ENCODE data around the gene CENPX. TPM values are rescaled to one million over a fixed set of nuclear protein-coding genes. Genes with fewer than 3 reads are reported as not detected.

Gene CENPX
- total and polyA plus RNA-seq, 2 of the 13 experiments (the other 11 are each of a cell fraction or from before 2014, with no cell fraction given) = 92.7 to 170 TPM

DNA sequence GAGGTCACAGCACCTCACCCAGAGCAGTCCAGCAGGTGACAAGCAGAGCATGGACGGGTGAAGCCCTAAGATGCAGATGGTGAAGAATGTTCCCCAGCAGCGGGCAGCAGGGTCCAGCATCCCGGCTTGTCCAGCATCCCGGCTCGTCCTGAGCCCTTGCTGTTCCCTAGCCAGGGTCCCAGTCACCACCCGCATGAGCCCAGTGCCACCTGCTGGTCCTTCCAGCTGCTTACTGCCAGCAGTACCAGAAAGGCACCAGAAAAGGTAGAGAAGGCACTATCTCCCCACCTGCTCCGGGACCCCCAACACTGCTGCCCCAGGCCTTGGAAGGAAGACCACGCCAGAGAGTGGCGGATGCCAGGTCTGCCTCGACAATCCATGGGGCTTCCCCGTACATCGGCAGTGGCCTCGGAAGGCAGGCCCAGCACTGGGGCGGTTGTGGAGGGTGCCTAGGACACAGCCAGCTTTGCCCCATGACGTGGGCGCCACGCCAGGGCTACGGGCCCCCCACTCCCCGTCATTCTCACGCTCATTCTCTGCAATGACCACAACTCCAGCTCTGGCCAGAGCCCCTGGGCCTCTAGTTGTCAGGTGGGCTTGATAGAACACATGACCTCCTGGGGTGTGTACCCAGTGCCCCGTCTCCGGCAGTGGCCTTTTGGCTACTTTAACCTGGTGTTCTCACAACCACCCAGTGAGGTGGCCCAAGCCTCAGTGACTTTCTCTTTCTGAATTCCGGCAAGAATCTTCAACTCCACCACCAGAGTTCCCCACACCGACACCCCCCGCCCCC lies 1.4 kb downstream of the CENPX start (continued):
- TF ChIP-seq, protein P1, sequence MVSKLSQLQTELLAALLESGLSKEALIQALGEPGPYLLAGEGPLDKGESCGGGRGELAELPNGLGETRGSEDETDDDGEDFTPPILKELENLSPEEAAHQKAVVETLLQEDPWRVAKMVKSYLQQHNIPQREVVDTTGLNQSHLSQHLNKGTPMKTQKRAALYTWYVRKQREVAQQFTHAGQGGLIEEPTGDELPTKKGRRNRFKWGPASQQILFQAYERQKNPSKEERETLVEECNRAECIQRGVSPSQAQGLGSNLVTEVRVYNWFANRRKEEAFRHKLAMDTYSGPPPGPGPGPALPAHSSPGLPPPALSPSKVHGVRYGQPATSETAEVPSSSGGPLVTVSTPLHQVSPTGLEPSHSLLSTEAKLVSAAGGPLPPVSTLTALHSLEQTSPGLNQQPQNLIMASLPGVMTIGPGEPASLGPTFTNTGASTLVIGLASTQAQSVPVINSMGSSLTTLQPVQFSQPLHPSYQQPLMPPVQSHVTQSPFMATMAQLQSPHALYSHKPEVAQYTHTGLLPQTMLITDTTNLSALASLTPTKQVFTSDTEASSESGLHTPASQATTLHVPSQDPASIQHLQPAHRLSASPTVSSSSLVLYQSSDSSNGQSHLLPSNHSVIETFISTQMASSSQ (IDR thresholded peaks at IDR 0.05; ENCODE audit: low read depth) = no peak
- TF ChIP-seq, protein P1 (CRISPR knock-in tag; IDR thresholded peaks at IDR 0.05; ENCODE audit: borderline replicate concordance) = peak; percentile 46
- TF ChIP-seq AGO1 (IDR thresholded peaks at IDR 0.05; ENCODE audit: low read depth, low read length, poor library complexity, severe bottlenecking) (peak; percentile 97), PHF8 (CRISPR knock-in tag; IDR thresholded peaks at IDR 0.05) (peak; percentile 54; the same call in 1 of the 2 replicates), ATF7 (IDR thresholded peaks at IDR 0.05) (no peak), ATF7 (CRISPR knock-in tag; IDR thresholded peaks at IDR 0.05) (no peak), POGZ (CRISPR knock-in tag; IDR thresholded peaks at IDR 0.05) (no peak), KLF9 (CRISPR knock-in tag; IDR thresholded peaks at IDR 0.05; ENCODE audit: low read depth) (peak; percentile 60; the same call in 1 of the 2 replicates), RBAK (CRISPR knock-in tag; IDR thresholded peaks at IDR 0.05) (peak; percentile 27; the same call in 1 of the 2 replicates), GZF1 (CRISPR knock-in tag; IDR thresholded peaks at IDR 0.05) (peak; percentile 87; the same call in 1 of the 2 replicates), ARNT (IDR thresholded peaks at IDR 0.05) (no peak), HMG20B (CRISPR knock-in tag; conservative IDR thresholded peaks at IDR 0.05) (no peak; the same call in 1 of the 2 replicates), NAIF1 (CRISPR knock-in tag; IDR thresholded peaks at IDR 0.05; ENCODE audit: borderline replicate concordance) (no peak; the same call in 1 of the 2 replicates)
- TF ChIP-seq, protein P2, sequence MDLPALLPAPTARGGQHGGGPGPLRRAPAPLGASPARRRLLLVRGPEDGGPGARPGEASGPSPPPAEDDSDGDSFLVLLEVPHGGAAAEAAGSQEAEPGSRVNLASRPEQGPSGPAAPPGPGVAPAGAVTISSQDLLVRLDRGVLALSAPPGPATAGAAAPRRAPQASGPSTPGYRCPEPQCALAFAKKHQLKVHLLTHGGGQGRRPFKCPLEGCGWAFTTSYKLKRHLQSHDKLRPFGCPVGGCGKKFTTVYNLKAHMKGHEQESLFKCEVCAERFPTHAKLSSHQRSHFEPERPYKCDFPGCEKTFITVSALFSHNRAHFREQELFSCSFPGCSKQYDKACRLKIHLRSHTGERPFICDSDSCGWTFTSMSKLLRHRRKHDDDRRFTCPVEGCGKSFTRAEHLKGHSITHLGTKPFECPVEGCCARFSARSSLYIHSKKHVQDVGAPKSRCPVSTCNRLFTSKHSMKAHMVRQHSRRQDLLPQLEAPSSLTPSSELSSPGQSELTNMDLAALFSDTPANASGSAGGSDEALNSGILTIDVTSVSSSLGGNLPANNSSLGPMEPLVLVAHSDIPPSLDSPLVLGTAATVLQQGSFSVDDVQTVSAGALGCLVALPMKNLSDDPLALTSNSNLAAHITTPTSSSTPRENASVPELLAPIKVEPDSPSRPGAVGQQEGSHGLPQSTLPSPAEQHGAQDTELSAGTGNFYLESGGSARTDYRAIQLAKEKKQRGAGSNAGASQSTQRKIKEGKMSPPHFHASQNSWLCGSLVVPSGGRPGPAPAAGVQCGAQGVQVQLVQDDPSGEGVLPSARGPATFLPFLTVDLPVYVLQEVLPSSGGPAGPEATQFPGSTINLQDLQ (CRISPR knock-in tag; IDR thresholded peaks at IDR 0.05) = peak; percentile 93
- TF ChIP-seq, protein P3, sequence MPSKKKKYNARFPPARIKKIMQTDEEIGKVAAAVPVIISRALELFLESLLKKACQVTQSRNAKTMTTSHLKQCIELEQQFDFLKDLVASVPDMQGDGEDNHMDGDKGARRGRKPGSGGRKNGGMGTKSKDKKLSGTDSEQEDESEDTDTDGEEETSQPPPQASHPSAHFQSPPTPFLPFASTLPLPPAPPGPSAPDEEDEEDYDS (CRISPR knock-in tag; IDR thresholded peaks at IDR 0.05) = peak; percentile 21; the same call in 1 of the 2 replicates
- TF ChIP-seq, protein P4, sequence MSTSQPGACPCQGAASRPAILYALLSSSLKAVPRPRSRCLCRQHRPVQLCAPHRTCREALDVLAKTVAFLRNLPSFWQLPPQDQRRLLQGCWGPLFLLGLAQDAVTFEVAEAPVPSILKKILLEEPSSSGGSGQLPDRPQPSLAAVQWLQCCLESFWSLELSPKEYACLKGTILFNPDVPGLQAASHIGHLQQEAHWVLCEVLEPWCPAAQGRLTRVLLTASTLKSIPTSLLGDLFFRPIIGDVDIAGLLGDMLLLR (CRISPR knock-in tag; IDR thresholded peaks at IDR 0.05) = 0 out of 2 replicates have a peak, but pooled peaks have one; percentile 14
- TF ChIP-seq, protein P5, sequence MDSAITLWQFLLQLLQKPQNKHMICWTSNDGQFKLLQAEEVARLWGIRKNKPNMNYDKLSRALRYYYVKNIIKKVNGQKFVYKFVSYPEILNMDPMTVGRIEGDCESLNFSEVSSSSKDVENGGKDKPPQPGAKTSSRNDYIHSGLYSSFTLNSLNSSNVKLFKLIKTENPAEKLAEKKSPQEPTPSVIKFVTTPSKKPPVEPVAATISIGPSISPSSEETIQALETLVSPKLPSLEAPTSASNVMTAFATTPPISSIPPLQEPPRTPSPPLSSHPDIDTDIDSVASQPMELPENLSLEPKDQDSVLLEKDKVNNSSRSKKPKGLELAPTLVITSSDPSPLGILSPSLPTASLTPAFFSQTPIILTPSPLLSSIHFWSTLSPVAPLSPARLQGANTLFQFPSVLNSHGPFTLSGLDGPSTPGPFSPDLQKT (CRISPR knock-in tag; IDR thresholded peaks at IDR 0.05; ENCODE audit: borderline replicate concordance) = peak; percentile 54; the same call in 1 of the 2 replicates
- TF ChIP-seq, protein P6, sequence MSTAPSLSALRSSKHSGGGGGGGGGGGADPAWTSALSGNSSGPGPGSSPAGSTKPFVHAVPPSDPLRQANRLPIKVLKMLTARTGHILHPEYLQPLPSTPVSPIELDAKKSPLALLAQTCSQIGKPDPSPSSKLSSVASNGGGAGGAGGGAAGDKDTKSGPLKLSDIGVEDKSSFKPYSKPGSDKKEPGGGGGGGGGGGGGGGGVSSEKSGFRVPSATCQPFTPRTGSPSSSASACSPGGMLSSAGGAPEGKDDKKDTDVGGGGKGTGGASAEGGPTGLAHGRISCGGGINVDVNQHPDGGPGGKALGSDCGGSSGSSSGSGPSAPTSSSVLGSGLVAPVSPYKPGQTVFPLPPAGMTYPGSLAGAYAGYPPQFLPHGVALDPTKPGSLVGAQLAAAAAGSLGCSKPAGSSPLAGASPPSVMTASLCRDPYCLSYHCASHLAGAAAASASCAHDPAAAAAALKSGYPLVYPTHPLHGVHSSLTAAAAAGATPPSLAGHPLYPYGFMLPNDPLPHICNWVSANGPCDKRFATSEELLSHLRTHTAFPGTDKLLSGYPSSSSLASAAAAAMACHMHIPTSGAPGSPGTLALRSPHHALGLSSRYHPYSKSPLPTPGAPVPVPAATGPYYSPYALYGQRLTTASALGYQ (CRISPR knock-in tag; IDR thresholded peaks at IDR 0.05) = peak; percentile 9; the same call in 1 of the 2 replicates

Data from HepG2 (cell line).